ENCODE data around the gene SAC3D1.

The SAC3D1 gene

DNA sequence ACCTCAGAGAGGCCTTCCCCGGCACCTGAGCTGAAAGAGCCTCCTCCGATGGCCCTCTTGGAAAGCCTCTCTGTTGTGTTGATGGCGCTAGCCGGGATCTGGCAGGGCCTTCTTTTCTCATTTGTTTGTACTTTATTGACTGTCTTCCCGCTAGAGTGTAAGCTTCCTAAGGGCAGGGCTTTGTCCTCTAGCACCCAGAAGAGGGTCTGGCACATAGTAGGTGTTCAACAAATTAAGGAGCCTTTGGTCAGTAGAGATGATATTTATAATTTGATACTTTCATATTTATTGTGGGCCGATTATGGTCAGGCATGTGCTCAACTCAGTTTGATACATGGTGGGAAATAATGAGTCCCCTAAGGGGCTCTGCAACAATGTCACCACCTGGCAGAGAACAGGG lies 23.1 kb upstream of the SAC3D1 start:
- Histone ChIP-seq H3K23ac (ENCODE audit: low read length) (no peak overlapping the region), H3K4ac (ENCODE audit: low read depth, low read length) (no peak overlapping the region), H3K36me3 (ENCODE audit: control insufficient read depth in 1 of 2, insufficient read depth in 2 of 2, low read length in 2 of 2) (peaks cover 20 to 28% of the 10 kb centered on the region in 2 experiments), H2AFZ (ENCODE audit: insufficient read depth, low read length, poor library complexity) (no peak overlapping the region), H3K14ac (ENCODE audit: low read length) (no peak overlapping the region), H3K79me1 (ENCODE audit: low read length) (peaks cover 8% of the 10 kb centered on the region), H4K8ac (ENCODE audit: low read depth, low read length) (no peak overlapping the region), H3K79me2 (ENCODE audit: control insufficient read depth, insufficient read depth, low read length, poor library complexity) (peaks cover 9% of the 10 kb centered on the region), H2BK12ac (ENCODE audit: low read length) (no peak overlapping the region), H3K27ac (ENCODE audit: low read depth, low read length) (no peak overlapping the region), H2AK5ac (ENCODE audit: low read length) (no peak overlapping the region), H3K9ac (ENCODE audit: low read length) (no peak overlapping the region), H3K9me3 (ENCODE audit: insufficient read depth, low read depth, low read length) (no peaks in the 10 kb centered on the region), H3K4me1 (ENCODE audit: control insufficient read depth in 1 of 2, insufficient read depth in 2 of 2, low read length in 2 of 2) (peaks cover 4 to 6% of the 10 kb centered on the region in 2 experiments), H4K12ac (ENCODE audit: low read depth, low read length) (no peak overlapping the region), H3K4me3 (ENCODE audit: low read depth, low read length) (no peak overlapping the region), H3K4me2 (ENCODE audit: low read length) (no peak overlapping the region), H2BK120ac (ENCODE audit: insufficient read depth, low read length, poor library complexity) (no peak overlapping the region), H3K18ac (ENCODE audit: low read length) (no peak overlapping the region), H3K27me3 (ENCODE audit: insufficient read depth, low read length) (no peaks in the 10 kb centered on the region), H2BK5ac (ENCODE audit: low read depth, low read length, poor library complexity) (no peak overlapping the region), H4K91ac (ENCODE audit: low read depth, low read length) (no peak overlapping the region)
- no CpG with 5 or more reads among the region's 6 CpGs for WGBS (ENCODE audit: extremely low coverage, insufficient coverage, insufficient read length)
- no peak for DNase-seq

- H3K23ac ChIP-seq (ENCODE audit: low read length) = no peak overlapping the region
- H2AFZ ChIP-seq (ENCODE audit: insufficient read depth, low read length, poor library complexity) = no peak overlapping the region
- no peak overlapping the region for H3K4ac ChIP-seq (ENCODE audit: low read depth, low read length)
- no peaks in the 10 kb centered on the region for H3K79me2 ChIP-seq (ENCODE audit: control insufficient read depth, insufficient read depth, low read length, poor library complexity)
- no peak overlapping the region for H2BK120ac ChIP-seq (ENCODE audit: insufficient read depth, low read length, poor library complexity)
- H3K4me3 ChIP-seq (ENCODE audit: low read depth, low read length) = no peak overlapping the region
- H3K9me3 ChIP-seq (ENCODE audit: insufficient read depth, low read depth, low read length) = peaks cover 2% of the 10 kb centered on the region
- no peak overlapping the region for H3K14ac ChIP-seq (ENCODE audit: low read length)
- H3K4me2 ChIP-seq (ENCODE audit: low read length) = no peak overlapping the region
- H2AK5ac ChIP-seq (ENCODE audit: low read length) = no peak overlapping the region
- no peak overlapping the region for H4K8ac ChIP-seq (ENCODE audit: low read depth, low read length)
- H4K12ac ChIP-seq (ENCODE audit: low read depth, low read length) = no peak overlapping the region
- no peaks in the 10 kb centered on the region for H3K79me1 ChIP-seq (ENCODE audit: low read length)
- H2BK12ac ChIP-seq (ENCODE audit: low read length) = no peak overlapping the region
- no peak overlapping the region for H3K18ac ChIP-seq (ENCODE audit: low read length)
- H3K27ac ChIP-seq (ENCODE audit: low read depth, low read length) = no peak overlapping the region
- no CpG with 5 or more reads among the region's 7 CpGs for WGBS (ENCODE audit: extremely low coverage, insufficient coverage, insufficient read length)
- H3K27me3 ChIP-seq (ENCODE audit: insufficient read depth, low read length) = no peaks in the 10 kb centered on the region
- no peak overlapping the region for H2BK5ac ChIP-seq (ENCODE audit: low read depth, low read length, poor library complexity)
- H3K9ac ChIP-seq (ENCODE audit: low read length) = no peak overlapping the region
- peaks cover under 1% of the 10 kb centered on the region in 2 experiments for H3K4me1 ChIP-seq (ENCODE audit: control insufficient read depth in 1 of 2, insufficient read depth in 2 of 2, low read length in 2 of 2)
- peaks cover 20 to 28% of the 10 kb centered on the region in 2 experiments for H3K36me3 ChIP-seq (ENCODE audit: control insufficient read depth in 1 of 2, insufficient read depth in 2 of 2, low read length in 2 of 2)
- no peak overlapping the region for H4K91ac ChIP-seq (ENCODE audit: low read depth, low read length)
- DNase-seq = no peak
These were observed 21.2 kb upstream of the SAC3D1 start for GRCh38 chr11:65019824-65020223.

DNA sequence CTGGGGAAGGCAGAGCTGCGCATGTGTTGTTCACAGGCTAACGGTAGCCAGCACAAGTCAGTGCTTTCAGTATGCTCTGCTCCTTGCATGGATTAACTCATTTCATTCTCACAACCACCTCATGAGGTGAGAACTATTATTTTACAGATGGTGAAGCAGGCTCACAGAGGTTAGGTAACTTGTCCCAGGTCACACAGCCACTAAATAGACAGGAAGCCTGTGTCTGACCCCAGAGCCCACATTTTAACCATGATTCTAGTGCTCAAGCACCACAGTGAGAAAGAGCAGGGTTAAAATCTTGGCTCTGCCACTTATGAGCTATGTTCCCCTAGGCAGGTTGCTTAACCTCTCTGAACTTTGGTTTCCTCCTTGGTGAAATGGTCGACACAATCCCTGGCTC lies 20.0 kb upstream of the SAC3D1 start:
- no peak overlapping the region for H4K8ac ChIP-seq (ENCODE audit: low read depth, low read length)
- no peak overlapping the region for H3K14ac ChIP-seq (ENCODE audit: low read length)
- H3K4me2 ChIP-seq (ENCODE audit: low read length) = no peak overlapping the region
- no peaks in the 10 kb centered on the region for H3K27me3 ChIP-seq (ENCODE audit: insufficient read depth, low read length)
- peaks cover 20 to 28% of the 10 kb centered on the region in 2 experiments for H3K36me3 ChIP-seq (ENCODE audit: control insufficient read depth in 1 of 2, insufficient read depth in 2 of 2, low read length in 2 of 2)
- H3K18ac ChIP-seq (ENCODE audit: low read length) = no peak overlapping the region
- H2BK120ac ChIP-seq (ENCODE audit: insufficient read depth, low read length, poor library complexity) = no peak overlapping the region
- H2AFZ ChIP-seq (ENCODE audit: insufficient read depth, low read length, poor library complexity) = no peak overlapping the region
- no peak overlapping the region for H3K4me3 ChIP-seq (ENCODE audit: low read depth, low read length)
- H3K4me1 ChIP-seq (ENCODE audit: control insufficient read depth in 1 of 2, insufficient read depth in 2 of 2, low read length in 2 of 2) = no peaks in the 10 kb centered on the region
- H3K9me3 ChIP-seq (ENCODE audit: insufficient read depth, low read depth, low read length) = peaks cover 2% of the 10 kb centered on the region
- no peak overlapping the region for H3K27ac ChIP-seq (ENCODE audit: low read depth, low read length)
- H3K23ac ChIP-seq (ENCODE audit: low read length) = no peak overlapping the region
- H3K9ac ChIP-seq (ENCODE audit: low read length) = no peak overlapping the region
- no peak overlapping the region for H4K12ac ChIP-seq (ENCODE audit: low read depth, low read length)
- WGBS (ENCODE audit: extremely low coverage, insufficient coverage, insufficient read length) = no CpG with 5 or more reads among the region's 3 CpGs
- DNase-seq = no peak
- H4K91ac ChIP-seq (ENCODE audit: low read depth, low read length) = no peak overlapping the region
- no peak overlapping the region for H2AK5ac ChIP-seq (ENCODE audit: low read length)
- no peak overlapping the region for H3K4ac ChIP-seq (ENCODE audit: low read depth, low read length)
- H3K79me2 ChIP-seq (ENCODE audit: control insufficient read depth, insufficient read depth, low read length, poor library complexity) = no peaks in the 10 kb centered on the region
- no peak overlapping the region for H2BK12ac ChIP-seq (ENCODE audit: low read length)
- H2BK5ac ChIP-seq (ENCODE audit: low read depth, low read length, poor library complexity) = no peak overlapping the region
- no peaks in the 10 kb centered on the region for H3K79me1 ChIP-seq (ENCODE audit: low read length)

DNA sequence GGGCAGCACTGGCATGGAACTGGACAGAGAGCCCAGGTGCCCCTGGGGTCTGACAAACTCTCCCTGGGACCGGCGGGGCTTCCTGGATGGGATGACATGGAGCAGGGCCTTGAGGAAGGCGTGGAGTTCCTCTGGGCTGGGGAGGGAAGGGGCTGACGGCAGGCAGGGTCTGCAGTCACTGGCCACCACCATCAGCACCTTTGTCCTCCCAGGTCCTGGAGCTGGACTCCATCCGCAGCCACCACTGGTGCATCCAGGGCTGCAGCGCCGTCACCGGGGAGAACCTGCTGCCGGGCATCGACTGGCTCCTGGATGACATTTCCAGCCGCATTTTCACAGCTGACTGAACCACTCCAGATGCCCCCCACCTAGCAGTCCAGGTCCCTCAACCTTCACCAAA lies 19.5 kb upstream of the SAC3D1 start:
- Histone ChIP-seq H3K79me1 (ENCODE audit: low read length) (no peaks in the 10 kb centered on the region), H3K27me3 (ENCODE audit: insufficient read depth, low read length) (no peaks in the 10 kb centered on the region), H3K9ac (ENCODE audit: low read length) (no peak overlapping the region), H2BK5ac (ENCODE audit: low read depth, low read length, poor library complexity) (no peak overlapping the region), H2BK12ac (ENCODE audit: low read length) (no peak overlapping the region), H3K14ac (ENCODE audit: low read length) (no peak overlapping the region), H4K8ac (ENCODE audit: low read depth, low read length) (no peak overlapping the region), H2BK120ac (ENCODE audit: insufficient read depth, low read length, poor library complexity) (no peak overlapping the region), H3K79me2 (ENCODE audit: control insufficient read depth, insufficient read depth, low read length, poor library complexity) (no peaks in the 10 kb centered on the region), H3K27ac (ENCODE audit: low read depth, low read length) (no peak overlapping the region), H3K18ac (ENCODE audit: low read length) (no peak overlapping the region), H2AK5ac (ENCODE audit: low read length) (no peak overlapping the region), H2AFZ (ENCODE audit: insufficient read depth, low read length, poor library complexity) (no peak overlapping the region), H3K4me3 (ENCODE audit: low read depth, low read length) (no peak overlapping the region), H3K4me2 (ENCODE audit: low read length) (no peak overlapping the region), H4K91ac (ENCODE audit: low read depth, low read length) (no peak overlapping the region), H3K4ac (ENCODE audit: low read depth, low read length) (no peak overlapping the region), H4K12ac (ENCODE audit: low read depth, low read length) (no peak overlapping the region), H3K9me3 (ENCODE audit: insufficient read depth, low read depth, low read length) (peaks cover 2% of the 10 kb centered on the region), H3K4me1 (ENCODE audit: control insufficient read depth in 1 of 2, insufficient read depth in 2 of 2, low read length in 2 of 2) (no peaks in the 10 kb centered on the region), H3K23ac (ENCODE audit: low read length) (no peak overlapping the region), H3K36me3 (ENCODE audit: control insufficient read depth in 1 of 2, insufficient read depth in 2 of 2, low read length in 2 of 2) (peaks cover 20 to 27% of the 10 kb centered on the region in 2 experiments)
- WGBS (ENCODE audit: extremely low coverage, insufficient coverage, insufficient read length) = no CpG with 5 or more reads among the region's 11 CpGs
- DNase-seq = no peak
